IMR-90 (cell line): ENCODE measurements around the gene PDE4DIP.
"Not testable (repeated sequence)": the region's sequence is repeated elsewhere in the genome, so short reads cannot be mapped to it uniquely, and the experiment has no call there.

Experiments
- BHLHE40 ChIP-seq: fragments of 150-350 bp; IDR thresholded peaks from 2 replicates; pipeline ENCODE4 v1.6.1; 2016; ENCODE audit warnings: mild to moderate bottlenecking, low read depth, low read length
- CHD1 ChIP-seq: IDR thresholded peaks from 2 replicates; pipeline ENCODE4 v1.6.1; 2012; ENCODE audit warnings: low read depth, low read length, improper control_type of control experiment
- MAFK ChIP-seq: IDR thresholded peaks from 2 replicates; pipeline ENCODE4 v1.6.1; 2012; ENCODE audit warnings: low read depth, low read length, improper control_type of control experiment
- MXI1 ChIP-seq: IDR thresholded peaks from 2 replicates; pipeline ENCODE4 v1.6.1; 2012; ENCODE audit warnings: low read depth, mild to moderate bottlenecking, low read length, moderate library complexity, borderline replicate concordance
- POLR2A ChIP-seq: IDR thresholded peaks from 2 replicates; pipeline ENCODE4 v1.6.1; 2012; ENCODE audit warnings: mild to moderate bottlenecking, low read depth, low read length
- RAD21 ChIP-seq: IDR thresholded peaks from 2 replicates; pipeline ENCODE4 v1.6.1; 2012; ENCODE audit warnings: low read length, improper control_type of control experiment
- SMC3 ChIP-seq: fragments of 150-350 bp; IDR thresholded peaks from 2 replicates; pipeline ENCODE4 v1.6.1; 2016; ENCODE audit warnings: low read depth, mild to moderate bottlenecking, antibody characterized with exemption, low read length, moderate library complexity
- TF ChIP-seq, protein P1 (sequence below): conservative IDR thresholded peaks from 2 replicates; pipeline ENCODE4 v1.5.1; 2012; ENCODE audit warnings: mild to moderate bottlenecking, low read depth, low read length, improper control_type of control experiment

GRCh38 chr1:148888597-148888996 lies 44.4 kb downstream of the PDE4DIP start:
- TF ChIP-seq BHLHE40, RAD21, MAFK, POLR2A, SMC3, CHD1, MXI1: not testable (repeated sequence)
- TF ChIP-seq, protein P1, sequence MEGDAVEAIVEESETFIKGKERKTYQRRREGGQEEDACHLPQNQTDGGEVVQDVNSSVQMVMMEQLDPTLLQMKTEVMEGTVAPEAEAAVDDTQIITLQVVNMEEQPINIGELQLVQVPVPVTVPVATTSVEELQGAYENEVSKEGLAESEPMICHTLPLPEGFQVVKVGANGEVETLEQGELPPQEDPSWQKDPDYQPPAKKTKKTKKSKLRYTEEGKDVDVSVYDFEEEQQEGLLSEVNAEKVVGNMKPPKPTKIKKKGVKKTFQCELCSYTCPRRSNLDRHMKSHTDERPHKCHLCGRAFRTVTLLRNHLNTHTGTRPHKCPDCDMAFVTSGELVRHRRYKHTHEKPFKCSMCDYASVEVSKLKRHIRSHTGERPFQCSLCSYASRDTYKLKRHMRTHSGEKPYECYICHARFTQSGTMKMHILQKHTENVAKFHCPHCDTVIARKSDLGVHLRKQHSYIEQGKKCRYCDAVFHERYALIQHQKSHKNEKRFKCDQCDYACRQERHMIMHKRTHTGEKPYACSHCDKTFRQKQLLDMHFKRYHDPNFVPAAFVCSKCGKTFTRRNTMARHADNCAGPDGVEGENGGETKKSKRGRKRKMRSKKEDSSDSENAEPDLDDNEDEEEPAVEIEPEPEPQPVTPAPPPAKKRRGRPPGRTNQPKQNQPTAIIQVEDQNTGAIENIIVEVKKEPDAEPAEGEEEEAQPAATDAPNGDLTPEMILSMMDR = not testable (repeated sequence)
